ENCODE results near the gene CDH24. TPM values are rescaled to one million over a fixed set of nuclear protein-coding genes. Genes with fewer than 3 reads are reported as not detected.

Gene CDH24
- total RNA-seq, 6 donors from 2014 or later: 2.0 to 8.0 (median 4.2) TPM

GRCh38 chr14:23042162-23042965 is 15.0 kb downstream of the CDH24 start, which contains the start of gene PSMB11:
Gene PSMB11, plus strand, starts transcription at chr14:23042212. Its CDS starts 14 bp downstream, at chr14:23042226.
- Histone ChIP-seq H3K9me3 (no peaks in the 10 kb centered on the region), H3K36me3 (no peaks in the 10 kb centered on the region), H3K4me1 (peaks cover 5 to 20% (median 14%) of the 10 kb centered on the region in 4 donors), H3K27me3 (no peaks in the 10 kb centered on the region), H3K4me3 (no peak within 1 kb of the TSS), H3K27ac (no peak within 1 kb of the TSS)
- WGBS, 2 donors: 92 to 97% methylated on average over 16 to 36 of the region's 36 CpGs
- ATAC-seq (ENCODE audit: low FRiP score in 2 of 2) (no peak), DNase-seq (peak in 1 of 2 donors; percentile 67)
- no peak for TF ChIP-seq POLR2A (IDR thresholded peaks at IDR 0.05)

GRCh38 chr14:23041729-23042128 is 15.6 kb downstream of the CDH24 start:
- no peaks in the 10 kb centered on the region for H3K9me3 ChIP-seq
- TF ChIP-seq POLR2AphosphoS5 (IDR thresholded peaks at IDR 0.05) (no peak), EP300 (IDR thresholded peaks at IDR 0.05) (no peak), CTCF (IDR thresholded peaks at IDR 0.05) (no peak), POLR2A (IDR thresholded peaks at IDR 0.05) (no peak)
- H3K4me1 ChIP-seq: peaks cover 5 to 20% (median 12%) of the 10 kb centered on the region in 4 donors
- H3K36me3 ChIP-seq: no peaks in the 10 kb centered on the region
- no peak overlapping the region for H3K4me3 ChIP-seq
- ATAC-seq (ENCODE audit: low FRiP score in 2 of 2): no peak
- no peaks in the 10 kb centered on the region for H3K27me3 ChIP-seq
- H3K27ac ChIP-seq: no peak overlapping the region
- DNase-seq: no peak
- WGBS, 2 donors: 83 to 90% methylated on average over 6 to 8 of the region's 8 CpGs

- WGBS, 2 donors: 93 to 100% methylated on average over 4 of the region's 4 CpGs
- no peaks in the 10 kb centered on the region for H3K9me3 ChIP-seq
- ATAC-seq (ENCODE audit: low FRiP score in 2 of 2) (no peak), DNase-seq (no peak)
- no peak overlapping the region for H3K4me3 ChIP-seq
- peaks cover 0 to 6% (median 3%) of the 10 kb centered on the region in 4 donors for H3K4me1 ChIP-seq
- no peaks in the 10 kb centered on the region for H3K36me3 ChIP-seq
- no peaks in the 10 kb centered on the region for H3K27me3 ChIP-seq
- TF ChIP-seq POLR2AphosphoS5 (IDR thresholded peaks at IDR 0.05) (no peak), CTCF (IDR thresholded peaks at IDR 0.05) (no peak), EP300 (IDR thresholded peaks at IDR 0.05) (no peak), POLR2A (IDR thresholded peaks at IDR 0.05) (no peak)
- H3K27ac ChIP-seq: no peak overlapping the region
These were observed 17.2 kb downstream of the CDH24 start for GRCh38 chr14:23040100-23040499.

GRCh38 chr14:23035303-23036144 is 21.8 kb downstream of the CDH24 start:
- Histone ChIP-seq H3K27ac (peak overlapping the region; percentile 88 to 93 (median 92)), H3K4me1 (peaks cover 9 to 15% (median 13%) of the 10 kb centered on the region in 4 donors), H3K9me3 (no peaks in the 10 kb centered on the region), H3K4me3 (peak overlapping the region in 3 of 4 donors; percentile 60 to 62 (median 60)), H3K27me3 (no peaks in the 10 kb centered on the region), H3K36me3 (peaks cover 15 to 29% (median 22%) of the 10 kb centered on the region in 4 donors)
- DNase-seq (no peak), ATAC-seq (ENCODE audit: low FRiP score in 2 of 2) (no peak)
- 68 to 71% methylated on average over 14 of the region's 14 CpGs for WGBS, 2 donors
- peak in 2 of 6 experiments; percentile 29 to 37 for TF ChIP-seq CTCF (IDR thresholded peaks at IDR 0.05)
- no peak for TF ChIP-seq EP300 (IDR thresholded peaks at IDR 0.05)
- TF ChIP-seq POLR2A (IDR thresholded peaks at IDR 0.05): no peak

Data from upper lobe of left lung (tissue), 6 donors.